IMR-90 (cell line): ENCODE measurements around the gene AAMDC. TPM values are rescaled to one million over a fixed set of nuclear protein-coding genes. Genes with fewer than 3 reads are reported as not detected.

Source experiments
- ATAC-seq: fragments of 200-7000 bp; cut with Tn5 transposase; 2 replicates; pipeline ENCODE4 v1.9.1; 2020; ENCODE audit warnings: low read depth, mild to moderate bottlenecking, moderate library complexity
- BruUV-seq: library from RNA; stranded (reverse); fragments of 400-500 nt; replicated peaks from 2 replicates; lab custom pipeline; 2021; lab: Mats Ljungman, UMichigan
- CTCF ChIA-PET: fragments of 300-600 bp; formaldehyde crosslinking; extraction: SDS; loops from one replicate; lab custom pipeline; 2021; ENCODE audit warnings: antibody characterized with exemption; lab: Yijun Ruan, JAX
- POLR2A ChIA-PET: fragments of 300-600 bp; sonication (Branson Sonifier 250); formaldehyde crosslinking; loops from one replicate; lab custom pipeline; 2022; ENCODE audit warnings: antibody characterized with exemption; ENCODE audit not compliant: unreplicated experiment; lab: Charles Lee
- DNase-seq: peaks from one replicate; pipeline ENCODE4 v3.0.0; 2013
- H2AFZ ChIP-seq: replicated peaks from 2 replicates; pipeline ENCODE3; 2013; ENCODE audit warnings: low read length, mild to moderate bottlenecking; ENCODE audit not compliant: poor library complexity
- H2AK5ac ChIP-seq: 2 replicates; pipeline ENCODE4 v1.6.1; 2013; ENCODE audit warnings: low read depth, low read length, inconsistent platforms
- H2AK9ac ChIP-seq: replicated peaks from 2 replicates; pipeline ENCODE3; 2013; ENCODE audit warnings: mild to moderate bottlenecking, low read depth, low read length, moderate library complexity; ENCODE audit not compliant: poor library complexity
- H2BK120ac ChIP-seq: 2 replicates; pipeline ENCODE4 v1.6.1; 2013; ENCODE audit warnings: low read depth, low read length, inconsistent platforms
- H2BK15ac ChIP-seq: 3 replicates; pipeline ENCODE4 v1.6.1; 2013; ENCODE audit warnings: low read depth, low read length, inconsistent platforms
- H2BK20ac ChIP-seq: 2 replicates; pipeline ENCODE4 v1.6.1; 2013; ENCODE audit warnings: low read depth, mild to moderate bottlenecking, inconsistent platforms, low read length, moderate library complexity
- H2BK5ac ChIP-seq: 2 replicates; pipeline ENCODE4 v1.6.1; 2013; ENCODE audit warnings: mild to moderate bottlenecking, low read depth, low read length, inconsistent platforms; ENCODE audit not compliant: poor library complexity, severe bottlenecking
- H3K14ac ChIP-seq: replicated peaks from 2 replicates; pipeline ENCODE4 v1.6.1; 2013; ENCODE audit warnings: low read depth, low read length, inconsistent platforms
- H3K18ac ChIP-seq: 2 replicates; pipeline ENCODE4 v1.6.1; 2013; ENCODE audit warnings: low read depth, low read length, control low read depth
- H3K23ac ChIP-seq: 2 replicates; pipeline ENCODE4 v1.6.1; 2013; ENCODE audit warnings: low read depth, low read length, inconsistent platforms
- H3K27ac ChIP-seq: 2 replicates; pipeline ENCODE4 v1.5.1; 2013; ENCODE audit warnings: mild to moderate bottlenecking, control low read depth, low read length; ENCODE audit not compliant: insufficient read depth
- H3K27me3 ChIP-seq: 2 replicates; pipeline ENCODE4 v1.6.1; 2013; ENCODE audit warnings: low read length; ENCODE audit not compliant: control insufficient read depth, insufficient read depth
- H3K36me3 ChIP-seq: 2 replicates; pipeline ENCODE4 v1.6.1; 2013; ENCODE audit warnings: low read length, mixed read lengths; ENCODE audit not compliant: control insufficient read depth, insufficient read depth
- H3K4ac ChIP-seq: 2 replicates; pipeline ENCODE4 v1.6.1; 2013; ENCODE audit warnings: low read depth, low read length, inconsistent platforms
- H3K4me1 ChIP-seq: 2 replicates; pipeline ENCODE4 v1.6.1; 2013; ENCODE audit warnings: low read length, mixed read lengths; ENCODE audit not compliant: control insufficient read depth, insufficient read depth
- H3K4me2 ChIP-seq: 2 replicates; pipeline ENCODE4 v1.6.1; 2013; ENCODE audit warnings: low read depth, mild to moderate bottlenecking, control low read depth, low read length, moderate library complexity
- H3K4me3 ChIP-seq: 2 replicates; pipeline ENCODE4 v1.5.1; 2013; ENCODE audit warnings: low read depth, mild to moderate bottlenecking, control low read depth, low read length, moderate library complexity; ENCODE audit not compliant: insufficient read depth
- H3K56ac ChIP-seq: 2 replicates; pipeline ENCODE4 v1.6.1; 2013; ENCODE audit warnings: low read length, inconsistent platforms; ENCODE audit not compliant: insufficient read depth; ENCODE audit errors: extremely low read depth
- H3K79me1 ChIP-seq, 2 experiments: 2 replicates each; pipeline ENCODE4 v1.6.1; 2013; ENCODE audit warnings: low read length in 2 of 2, inconsistent platforms in 1 of 2, low read depth in 1 of 2
- H3K9ac ChIP-seq: 2 replicates; pipeline ENCODE4 v1.6.1; 2013; ENCODE audit warnings: low read depth, low read length, control low read depth
- H3K9me1 ChIP-seq: 2 replicates; pipeline ENCODE4 v1.6.1; 2013; ENCODE audit warnings: low read length, inconsistent platforms; ENCODE audit not compliant: insufficient read depth
- H3K9me3 ChIP-seq: 2 replicates; pipeline ENCODE4 v1.6.1; 2013; ENCODE audit warnings: low read length; ENCODE audit not compliant: control insufficient read depth, insufficient read depth
- H4K20me1 ChIP-seq: 2 replicates; pipeline ENCODE4 v1.6.1; 2013; ENCODE audit warnings: low read length, inconsistent platforms; ENCODE audit not compliant: insufficient read depth
- H4K5ac ChIP-seq: 2 replicates; pipeline ENCODE4 v1.6.1; 2013; ENCODE audit warnings: mild to moderate bottlenecking, low read depth, low read length, control low read depth
- H4K8ac ChIP-seq, 2 experiments: 2 replicates each; pipeline ENCODE4 v1.6.1; 2013; ENCODE audit warnings: low read depth in 2 of 2, low read length in 2 of 2, control low read depth in 1 of 2, inconsistent platforms in 1 of 2
- H4K91ac ChIP-seq: 2 replicates; pipeline ENCODE4 v1.6.1; 2013; ENCODE audit warnings: low read depth, low read length, inconsistent platforms; ENCODE audit not compliant: insufficient read depth
- CTCF ChIP-seq: conservative IDR thresholded peaks from 2 replicates; pipeline ENCODE4 v1.5.1; 2012; ENCODE audit warnings: mild to moderate bottlenecking, low read depth, low read length, improper control_type of control experiment
- MAZ ChIP-seq: IDR thresholded peaks from 2 replicates; pipeline ENCODE4 v1.6.1; 2012; ENCODE audit warnings: low read depth, mild to moderate bottlenecking, low read length, improper control_type of control experiment, moderate library complexity, borderline replicate concordance
- NFE2L2 ChIP-seq: fragments of 150-350 bp; IDR thresholded peaks from 2 replicates; pipeline ENCODE4 v1.6.1; 2016; ENCODE audit warnings: low read depth, mild to moderate bottlenecking, low read length
- RAD21 ChIP-seq: IDR thresholded peaks from 2 replicates; pipeline ENCODE4 v1.6.1; 2012; ENCODE audit warnings: low read length, improper control_type of control experiment
- SMC3 ChIP-seq: fragments of 150-350 bp; IDR thresholded peaks from 2 replicates; pipeline ENCODE4 v1.6.1; 2016; ENCODE audit warnings: low read depth, mild to moderate bottlenecking, antibody characterized with exemption, low read length, moderate library complexity
- WGBS, 2 experiments: methylation state at CpG; one replicate each; pipeline versions ENCODE4 v1.1.5 to v1.1.7; 2013; ENCODE audit warnings: missing lambda C conversion rate in 2 of 2; ENCODE audit not compliant: insufficient read length in 1 of 2; ENCODE audit errors: extremely low coverage in 2 of 2; 5-methylcytosine and 5-hydroxymethylcytosine counted together
- dilution Hi-C: fragments of 300-500 bp; cut with HindIII; formaldehyde crosslinking; loops from one replicate; pipeline ENCODE4 v1.14.3; 2018; ENCODE audit warnings: low sequenced_read_pairs; ENCODE audit not compliant: unreplicated experiment
- in situ Hi-C: fragments of 300-500 bp; cut with MboI; formaldehyde crosslinking; loops from 3 replicates; pipeline ENCODE4 v1.14.3; 2019; ENCODE audit warnings: low sequenced_read_pairs, inconsistent platforms, mixed read lengths
- intact Hi-C: fragments of 100-400 bp; cut with micrococcal nuclease; formaldehyde crosslinking; loops from 2 replicates; pipeline ENCODE4 v1.10.0; 2022
- polyA plus RNA-seq, 3 experiments: library from polyadenylated mRNA; depleted of rRNA; stranded (reverse); fragments of >200 nt; gene quantifications; 2 replicates each; pipeline ENCODE4 v1.2.3, GENCODE V29; 2012; ENCODE audit warnings: low replicate concordance in 1 of 3
- total RNA-seq: library from RNA; depleted of rRNA; stranded (reverse); fragments of >200 nt; gene quantifications from 2 replicates; pipeline ENCODE4 v1.2.3, GENCODE V29; 2012

The AAMDC gene
- total and polyA plus RNA-seq, 2 of the 4 experiments (the other 2 are of a cell fraction), result 15.8 to 47.6 TPM

DNA sequence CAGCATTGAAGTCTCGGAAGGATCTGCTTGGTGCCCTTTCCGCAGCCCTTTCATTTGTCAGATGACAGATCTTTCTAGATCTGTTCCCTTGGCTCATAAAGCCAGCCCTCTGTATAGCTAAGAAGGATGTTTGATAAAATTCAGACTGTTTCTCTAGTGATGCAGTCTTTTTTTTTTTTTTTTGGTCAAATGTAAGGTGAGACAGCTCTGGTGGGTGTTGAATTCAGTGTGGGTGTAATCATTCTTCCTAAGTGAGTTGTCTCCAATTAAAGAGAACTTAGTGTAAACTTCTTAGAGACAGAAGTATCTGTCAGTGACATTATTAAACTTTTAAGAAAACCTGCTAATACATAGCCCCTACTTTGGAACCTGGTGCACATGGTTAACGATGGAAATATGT, 53.3 kb downstream of the AAMDC start:
- H3K79me1 ChIP-seq, result peaks cover 0 to 9% of the 10 kb centered on the region in 2 experiments; a peak in 2 of 4 replicates
- CTCF ChIA-PET, result interaction anchor here (0.7 kb wide), 1 partner anchor 326 kb away, joined by 3 read pairs; no protein-coding TSS in a partner anchor
- no peak overlapping the region for H3K9ac ChIP-seq
- no peak overlapping the region for H3K4me2 ChIP-seq
- no peak overlapping the region for H2BK15ac ChIP-seq
- 100% methylated on average over 2 of the region's 3 CpGs; no CpG with 5 or more reads in 1 of the 2 experiments for WGBS, 2 experiments
- no peak overlapping the region for H4K8ac ChIP-seq
- peaks cover 5% of the 10 kb centered on the region for H3K4me1 ChIP-seq
- H3K56ac ChIP-seq, result no peak overlapping the region
- DNase-seq, result peak; percentile 16
- no peak overlapping the region for H3K27ac ChIP-seq
- H2BK120ac ChIP-seq, result no peak overlapping the region
- H3K18ac ChIP-seq, result no peak overlapping the region
- H4K5ac ChIP-seq, result no peak overlapping the region
- no peak overlapping the region for H3K14ac ChIP-seq
- H2BK20ac ChIP-seq, result no peak overlapping the region
- TF ChIP-seq CTCF (no peak), RAD21 (no peak), MAZ (no peak), NFE2L2 (no peak), SMC3 (no peak)
- dilution Hi-C loops (no loop called here), in situ Hi-C loops (no loop called here), intact Hi-C loops (no loop called here)
- H3K9me1 ChIP-seq, result peaks cover 15% of the 10 kb centered on the region
- no peaks in the 10 kb centered on the region for H4K20me1 ChIP-seq
- H3K9me3 ChIP-seq, result no peaks in the 10 kb centered on the region
- no peak overlapping the region for H2AFZ ChIP-seq
- peaks cover 24% of the 10 kb centered on the region for H3K36me3 ChIP-seq
- no peaks in the 10 kb centered on the region for H3K27me3 ChIP-seq
- POLR2A ChIA-PET, result no interaction called here
- H4K91ac ChIP-seq, result no peak overlapping the region
- no peak overlapping the region for H3K4me3 ChIP-seq
- no peak overlapping the region for H2AK9ac ChIP-seq
- H3K4ac ChIP-seq, result no peak overlapping the region
- no TSS peak for BruUV-seq
- ATAC-seq, result no peak
- no peak overlapping the region for H2AK5ac ChIP-seq
- no peak overlapping the region for H2BK5ac ChIP-seq
- no peak overlapping the region for H3K23ac ChIP-seq
